Epithelial cell of esophagus (primary cell): Measurements from ENCODE around the gene ARHGAP15.
A peak's percentile ranks its signal among the peaks of the same experiment; 100 is the strongest.

Source experiments
- DNase-seq: peaks from one replicate; pipeline ENCODE4 v3.0.0; 2010; ENCODE audit warnings: low read depth
- H3K4me3 ChIP-seq: 2 replicates; pipeline ENCODE4 v1.5.1; 2011; ENCODE audit warnings: mild to moderate bottlenecking, low read length, control low read depth
- CTCF ChIP-seq: IDR thresholded peaks from 2 replicates; pipeline ENCODE4 v1.5.1; 2011; ENCODE audit warnings: low read depth, mild to moderate bottlenecking, low read length, control low read depth, inconsistent platforms; ENCODE audit not compliant: insufficient read depth; ENCODE audit errors: missing control alignments

The ARHGAP15 gene

GRCh38 chr2:143195511-143195910, 66.3 kb downstream of the ARHGAP15 start:
- no peak for TF ChIP-seq CTCF
- no peak overlapping the region for H3K4me3 ChIP-seq
- DNase-seq = no peak

GRCh38 chr2:143204062-143204461, 74.8 kb downstream of the ARHGAP15 start:
- no peak for DNase-seq
- no peak for TF ChIP-seq CTCF

DNA sequence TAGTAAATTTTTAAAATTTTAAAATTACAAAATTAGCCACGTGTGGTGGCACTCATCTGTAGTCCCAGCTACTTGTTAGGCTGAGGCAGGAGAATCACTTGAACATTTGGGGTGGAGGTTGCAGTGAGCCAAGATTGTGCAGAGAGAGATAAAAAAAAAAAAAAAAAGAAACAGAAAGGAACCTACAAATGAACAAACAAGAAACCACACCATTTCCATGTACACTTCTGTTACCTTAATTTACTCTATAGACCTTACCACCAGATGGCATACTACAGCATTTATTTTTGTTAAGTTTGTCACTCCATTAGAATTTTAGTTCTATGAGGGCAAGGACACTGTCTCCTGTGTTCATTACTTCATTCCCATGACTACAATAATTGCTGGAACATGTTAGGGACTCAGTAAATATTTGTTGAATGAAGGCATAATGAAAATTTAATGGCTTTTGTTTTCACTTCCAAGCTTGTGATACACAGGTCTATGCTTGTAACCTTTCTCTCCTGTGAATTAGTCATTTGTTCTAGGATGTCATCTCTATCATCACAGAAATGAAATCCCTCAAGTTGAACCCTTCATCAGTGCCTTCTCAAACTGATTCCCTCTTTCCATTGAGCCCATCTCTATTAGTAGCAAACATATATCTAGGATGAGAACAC, 76.0 kb downstream of the ARHGAP15 start:
- H3K4me3 ChIP-seq = no peak overlapping the region
- peak; percentile 35 for TF ChIP-seq CTCF
- DNase-seq = peak; percentile 85

More at GRCh38 chr2:143204062-143204461, 74.8 kb downstream of the ARHGAP15 start:
- no peak overlapping the region for H3K4me3 ChIP-seq

- no peak for DNase-seq
- no peak for TF ChIP-seq CTCF
- H3K4me3 ChIP-seq = no peak overlapping the region
Observed at GRCh38 chr2:143209570-143210445, 80.6 kb downstream of the ARHGAP15 start.

DNA sequence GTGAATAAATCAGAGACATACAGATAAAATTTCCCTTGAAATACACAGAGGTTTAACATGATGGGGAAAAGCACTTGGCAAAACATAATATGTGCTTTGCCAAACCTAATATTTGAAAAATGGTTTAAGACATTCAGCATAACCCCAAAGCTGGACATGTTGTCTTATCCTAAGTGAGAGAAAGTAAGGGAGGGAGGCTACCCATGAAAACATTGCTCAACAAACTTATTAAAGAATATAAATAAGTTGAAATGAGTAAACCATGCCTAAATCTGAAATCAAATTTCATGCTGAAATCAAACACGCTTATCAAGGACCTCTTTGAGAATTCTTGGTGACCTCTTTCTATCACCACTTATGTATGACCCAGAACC, 81.2 kb downstream of the ARHGAP15 start:
- no peak overlapping the region for H3K4me3 ChIP-seq
- no peak for DNase-seq
- no peak for TF ChIP-seq CTCF

GRCh38 chr2:143217512-143218115, 88.4 kb downstream of the ARHGAP15 start:
- DNase-seq = no peak
- no peak for TF ChIP-seq CTCF
- H3K4me3 ChIP-seq = no peak overlapping the region
